NCI-H69 (cell line): ENCODE data around the gene DYRK1A.
"Not testable (repeated sequence)": the region's sequence is repeated elsewhere in the genome, so short reads cannot be mapped to it uniquely, and the experiment has no call there.

ENCODE experiments used
- DNase-seq: peaks from one replicate; lab custom pipeline; 2025; lab: John Stamatoyannopoulos, UW

Gene DYRK1A

GRCh38 chr21:37527716-37528115, 161.1 kb downstream of the DYRK1A start:
- no peak for DNase-seq

- DNase-seq, result no peak
These were observed 161.8 kb downstream of the DYRK1A start for GRCh38 chr21:37528150-37528937.

GRCh38 chr21:37529649-37530048, 163.1 kb downstream of the DYRK1A start:
- no peak for DNase-seq

DNA sequence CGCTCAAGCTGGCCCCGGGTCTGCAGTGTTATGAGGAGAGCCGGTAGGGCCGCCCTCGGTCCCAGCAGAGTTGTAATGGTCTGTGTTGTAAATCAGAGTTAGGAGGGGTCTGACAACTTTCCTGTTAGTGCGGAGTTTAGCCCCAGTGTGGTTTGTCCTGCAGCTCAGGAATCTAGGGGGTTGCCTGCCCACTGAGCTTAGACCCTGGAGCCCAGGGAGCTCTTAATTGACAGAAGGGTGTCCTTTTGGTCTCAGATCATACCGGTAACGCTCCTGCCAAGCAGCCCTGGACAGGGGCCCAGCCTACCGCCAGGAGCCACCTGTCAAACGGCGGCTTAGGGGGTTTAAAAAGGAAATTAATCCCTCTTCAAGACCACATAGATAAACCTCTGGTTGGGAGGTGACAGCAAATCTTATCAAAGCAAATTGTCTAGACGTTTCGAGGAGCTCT, 164.4 kb downstream of the DYRK1A start:
- DNase-seq, result no peak

DNA sequence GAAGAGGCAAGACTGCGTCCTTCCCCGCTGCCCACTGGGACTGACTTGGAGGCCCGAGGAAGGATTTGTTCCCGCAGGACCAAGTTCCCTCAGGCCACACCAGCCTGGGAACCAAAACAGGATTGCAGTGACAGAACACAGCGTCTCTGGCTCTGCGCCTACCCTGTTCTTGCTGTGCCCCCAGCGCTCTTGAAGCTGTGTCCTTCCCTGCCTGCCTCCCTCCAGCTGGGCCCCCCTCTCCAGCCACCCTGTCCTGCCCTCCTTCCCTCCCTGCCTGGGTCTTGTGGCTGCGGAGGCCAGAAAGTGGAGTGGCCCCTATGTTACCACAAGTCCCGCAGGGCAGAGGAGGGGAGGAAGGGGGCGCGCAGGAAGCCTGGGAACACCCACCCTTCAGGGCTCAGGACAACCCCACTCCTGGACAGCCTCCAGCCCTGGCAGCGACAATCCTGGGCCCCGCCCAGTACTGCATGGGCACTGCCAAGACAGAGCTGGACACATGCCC, 164.9 kb downstream of the DYRK1A start:
- peak; percentile 48 for DNase-seq

GRCh38 chr21:37532868-37533780, 166.6 kb downstream of the DYRK1A start:
- peak; percentile 51 for DNase-seq

DNA sequence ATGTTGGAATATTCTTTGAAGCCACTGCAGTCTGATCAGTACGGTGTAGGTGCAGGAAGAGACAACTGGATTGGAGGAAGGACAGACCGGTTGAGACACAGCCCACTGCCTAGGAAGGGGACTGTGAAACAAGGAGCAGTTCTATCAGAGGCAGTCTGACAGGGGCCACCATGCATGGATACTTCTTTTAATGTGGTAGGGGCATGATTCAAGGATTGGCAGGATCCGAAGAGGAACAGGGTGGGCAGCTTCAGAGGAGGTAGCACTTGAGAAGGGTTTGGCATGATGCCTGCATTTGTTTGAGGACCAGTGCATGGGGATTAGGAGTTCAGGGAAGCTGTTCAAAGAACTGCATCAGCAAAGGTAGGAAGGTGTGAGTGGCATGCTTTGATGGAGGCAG, 167.9 kb downstream of the DYRK1A start:
- DNase-seq, result peak; percentile 23

- no peak for DNase-seq
These were observed 168.6 kb downstream of the DYRK1A start for GRCh38 chr21:37535130-37535529.

DNA sequence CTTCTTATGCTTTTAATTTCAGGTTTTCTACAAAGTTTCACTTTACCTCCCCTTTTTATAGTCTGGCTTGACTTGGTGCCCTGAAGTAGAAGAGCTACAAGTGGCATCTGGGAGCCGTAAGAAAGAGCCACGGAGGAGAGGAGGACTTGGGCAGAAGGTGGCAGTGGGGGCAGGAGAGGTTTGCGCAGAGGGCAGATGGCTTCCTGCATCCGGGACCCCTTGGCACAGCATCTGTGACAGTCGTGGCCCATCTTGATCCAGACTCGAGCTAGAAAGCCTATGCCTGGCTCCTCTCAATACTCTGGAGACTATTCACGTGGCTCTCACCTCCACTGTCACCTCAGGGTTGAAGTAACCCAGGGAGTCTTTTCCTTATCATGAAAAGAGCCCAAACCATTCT, 169.1 kb downstream of the DYRK1A start:
- no peak for DNase-seq

- no peak for DNase-seq
These were observed 170.2 kb downstream of the DYRK1A start for GRCh38 chr21:37536616-37537278.

DNA sequence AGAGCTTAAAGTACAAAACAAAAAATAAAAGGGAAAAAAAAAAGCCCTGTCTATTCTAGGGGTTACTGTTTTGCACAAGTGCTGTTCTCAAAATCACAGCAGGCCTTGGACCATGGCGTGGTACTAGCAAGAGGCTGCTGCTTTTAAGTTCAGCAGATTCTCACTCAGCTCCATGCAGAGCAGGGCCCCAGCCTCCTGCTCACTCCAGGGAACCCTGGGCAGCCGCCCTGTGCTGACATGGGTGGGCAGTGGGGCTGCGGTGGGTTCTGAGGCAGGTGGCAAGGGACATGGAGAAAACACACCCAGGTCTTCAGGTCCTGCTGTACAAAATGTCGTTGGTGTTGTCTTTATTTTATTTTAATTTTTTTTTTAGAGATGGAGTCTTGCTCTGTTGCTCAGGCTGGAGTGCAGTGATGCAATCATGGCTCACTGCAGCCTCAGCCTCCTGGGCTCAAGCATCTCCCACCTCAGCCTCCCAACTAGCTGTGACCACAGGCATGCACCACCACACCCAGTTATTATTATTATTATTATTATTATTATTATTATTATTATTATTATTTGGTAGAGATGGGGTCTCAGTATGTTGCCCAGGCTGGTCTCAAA, 170.9 kb downstream of the DYRK1A start:
- DNase-seq, result no peak

DNA sequence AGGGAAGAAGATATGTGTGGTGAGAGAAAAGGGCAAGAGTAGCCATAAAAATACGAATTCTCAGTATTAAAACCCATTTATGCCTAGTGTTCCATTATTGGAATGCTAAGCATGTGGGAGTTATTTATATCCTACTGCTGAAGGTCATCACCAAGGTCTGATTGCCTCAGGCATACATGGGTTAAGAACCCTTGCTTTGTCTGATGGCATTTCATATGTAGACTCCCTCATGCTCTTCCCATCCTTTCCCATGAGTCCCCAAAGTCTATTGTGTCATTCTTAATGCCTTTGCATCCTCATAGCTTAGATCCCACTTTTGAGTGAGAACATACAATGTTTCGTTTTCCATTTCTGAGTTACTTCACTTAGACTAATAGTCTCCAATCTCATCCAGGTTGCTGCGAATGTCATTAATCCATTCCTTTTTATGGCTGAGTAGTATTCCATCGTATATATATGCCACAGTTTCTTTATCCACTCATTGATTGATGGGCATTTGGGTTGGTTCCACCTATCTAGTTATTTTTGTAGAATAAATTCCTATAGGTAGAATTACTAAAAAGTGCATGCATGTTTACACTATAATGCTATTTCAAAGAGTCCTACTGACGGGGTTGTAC, 172.5 kb downstream of the DYRK1A start:
- no peak for DNase-seq

- not testable (repeated sequence) for DNase-seq
These were observed 174.6 kb downstream of the DYRK1A start for GRCh38 chr21:37541128-37541527.

DNA sequence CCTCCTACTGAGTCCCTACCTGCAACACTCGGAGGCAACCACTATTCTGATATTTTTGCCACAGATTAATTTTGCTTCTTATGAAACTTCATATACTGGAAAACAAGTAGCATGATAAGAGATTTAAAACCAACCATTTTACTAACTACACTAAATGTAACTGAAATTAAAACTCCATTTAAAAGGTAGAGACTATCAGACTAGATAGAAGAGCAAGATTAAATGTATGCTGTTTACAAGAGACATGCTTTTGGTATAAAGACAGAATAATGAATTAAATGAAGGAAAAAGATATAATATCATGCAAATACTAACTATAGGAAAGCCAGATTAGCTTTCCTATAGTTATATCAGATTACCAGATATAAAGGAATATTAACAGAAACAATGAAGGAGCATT, 175.9 kb downstream of the DYRK1A start:
- no peak for DNase-seq

DNA sequence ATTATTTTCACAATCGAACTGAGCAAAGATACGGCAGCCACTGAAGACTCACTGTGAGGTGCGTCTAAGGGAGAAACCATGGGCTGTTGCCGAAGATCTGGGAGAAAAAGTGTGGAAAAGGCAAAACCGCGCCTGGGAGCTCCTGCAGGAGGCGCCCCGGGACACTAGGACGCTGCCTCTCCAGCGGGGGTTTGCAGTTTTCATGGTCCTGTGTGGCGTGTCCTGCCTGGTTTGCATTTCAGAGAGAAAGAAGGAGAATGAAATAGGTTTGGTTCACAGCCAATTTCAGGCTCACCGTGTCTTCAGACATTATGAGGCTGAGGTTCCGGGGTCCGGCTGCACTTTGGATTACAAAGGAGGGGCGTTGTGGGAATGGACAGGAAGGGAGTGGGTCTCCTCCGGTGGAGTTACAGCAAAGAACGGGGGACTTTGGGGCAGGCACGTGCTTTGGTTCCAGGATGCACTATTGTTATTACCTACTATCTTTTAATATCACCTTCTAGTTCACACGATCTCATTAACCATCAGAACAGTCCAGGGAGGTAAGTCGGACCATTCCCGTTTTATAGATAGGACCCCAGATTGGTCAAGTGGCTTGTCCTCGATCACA, 179.8 kb downstream of the DYRK1A start:
- no peak for DNase-seq

DNA sequence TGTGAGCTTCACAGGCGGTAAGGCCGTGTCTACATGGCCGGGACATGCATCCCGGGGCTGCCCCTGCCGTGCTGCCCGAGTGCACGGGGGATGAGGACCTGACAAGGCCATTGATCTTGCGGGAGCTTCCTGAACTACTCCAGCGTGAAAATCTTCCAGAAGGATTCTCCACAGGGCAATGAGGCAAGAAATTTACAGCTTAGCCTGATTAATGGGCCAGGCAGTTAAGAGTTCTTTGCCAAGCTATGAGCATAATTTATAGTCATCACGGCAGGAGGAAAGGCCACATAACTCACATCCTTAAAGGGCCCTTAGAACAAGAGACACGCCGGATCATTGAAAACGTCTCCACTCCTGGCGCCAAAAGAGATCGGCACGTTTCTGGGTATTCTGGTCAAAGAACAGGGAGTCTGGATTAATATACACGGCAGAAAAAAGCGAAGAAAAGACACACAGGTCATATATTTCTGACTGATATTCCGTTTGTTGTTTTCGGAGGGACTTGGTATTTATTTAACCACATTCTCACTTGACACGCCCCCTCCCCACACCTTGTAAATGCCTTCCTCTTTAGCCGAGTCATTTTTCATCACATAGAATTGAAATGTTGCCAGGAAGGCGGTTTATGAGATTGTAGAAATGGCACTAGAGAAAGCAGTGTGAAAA, 180.5 kb downstream of the DYRK1A start:
- peak; percentile 53 for DNase-seq

DNA sequence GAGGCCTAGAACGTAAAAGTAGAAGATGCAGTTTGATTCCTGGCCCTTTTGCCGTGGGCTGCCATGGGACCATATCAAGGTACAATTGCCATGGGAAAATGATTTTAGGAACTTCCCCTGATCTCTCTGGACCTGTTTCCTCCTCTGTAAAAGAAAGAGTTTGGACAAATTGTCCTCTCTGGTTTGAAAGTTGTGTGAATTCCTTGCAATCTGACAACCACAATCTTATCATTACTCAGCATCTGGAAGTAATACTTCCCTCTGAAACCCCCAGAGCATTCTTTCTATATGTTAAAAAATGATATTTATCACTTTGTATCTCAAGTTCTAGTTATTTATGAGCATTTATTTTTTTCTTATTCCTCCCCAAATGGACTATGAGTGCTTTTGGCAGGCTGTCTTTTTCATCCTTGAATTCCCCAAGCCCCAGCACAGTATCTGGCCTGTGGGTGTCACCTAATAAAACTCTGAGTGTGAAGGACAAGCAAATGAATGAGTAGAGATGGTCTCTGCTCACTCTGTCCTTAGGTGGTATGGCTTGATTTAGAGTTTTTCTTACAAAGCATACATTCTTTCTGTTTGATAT, 181.1 kb downstream of the DYRK1A start:
- no peak for DNase-seq

DNA sequence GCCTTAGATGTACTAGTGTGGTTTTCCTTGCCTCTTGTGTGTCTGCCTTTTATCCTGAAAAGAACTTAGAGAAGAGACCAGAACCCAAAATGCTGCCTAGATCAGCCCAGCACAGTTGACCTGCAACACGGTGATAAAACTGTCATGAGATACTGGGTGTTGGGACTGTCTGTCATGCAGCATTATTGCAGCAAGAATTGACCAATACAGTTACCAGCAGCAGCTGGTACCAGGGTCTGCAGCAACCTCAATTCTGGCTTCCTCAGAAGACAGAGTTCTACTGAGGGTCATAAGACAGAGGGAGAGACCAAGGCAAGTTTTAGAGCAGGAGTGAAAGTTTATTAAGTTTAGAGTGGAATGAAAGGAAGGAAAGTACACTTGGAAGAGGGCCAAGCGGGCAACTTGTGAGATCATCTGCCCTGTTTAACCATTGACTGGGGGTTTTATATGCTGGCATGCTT, 182.0 kb downstream of the DYRK1A start:
- DNase-seq, result no peak

- DNase-seq, result not testable (repeated sequence)
These were observed 183.2 kb downstream of the DYRK1A start for GRCh38 chr21:37549730-37550129.

- no peak for DNase-seq
These were observed 183.6 kb downstream of the DYRK1A start for GRCh38 chr21:37550157-37550556.
